Muscle of arm (tissue), 12 donors: ENCODE results near the gene ZNF280D. TPM values are rescaled to one million over a fixed set of nuclear protein-coding genes. Genes with fewer than 3 reads are reported as not detected.
"Not testable (repeated sequence)": the region's sequence is repeated elsewhere in the genome, so short reads cannot be mapped to it uniquely, and the experiment has no call there.

Experiments used
- DNase-seq: peaks from one replicate; pipeline ENCODE4 v3.0.0-alpha.2; 2013
- polyA plus RNA-seq, 12 donors: library from polyadenylated mRNA; unstranded; fragments of 120-200 nt; gene quantifications; one replicate each; pipeline ENCODE4 v1.2.1, GENCODE V29; 2013; ENCODE audit not compliant: insufficient read length in 12 of 12

The ZNF280D gene
- polyA plus RNA-seq, 12 donors = 30.8 to 63.5 (median 46.1) TPM; not detected in 1

GRCh38 chr15:56719021-56719612 is 14.2 kb downstream of the ZNF280D start:
- DNase-seq = no peak

- no peak for DNase-seq
Observed at GRCh38 chr15:56718560-56718959, 14.7 kb downstream of the ZNF280D start.

- no peak for DNase-seq
Observed at GRCh38 chr15:56716334-56716733, 17.0 kb downstream of the ZNF280D start.

GRCh38 chr15:56715220-56715619 is 18.1 kb downstream of the ZNF280D start:
- no peak for DNase-seq

- DNase-seq = not testable (repeated sequence)
Observed at GRCh38 chr15:56709502-56709901, 23.8 kb downstream of the ZNF280D start.

- DNase-seq = no peak
Observed at GRCh38 chr15:56699743-56700142, 33.6 kb downstream of the ZNF280D start.

GRCh38 chr15:56698270-56698669 is 35.0 kb downstream of the ZNF280D start:
- DNase-seq = no peak

GRCh38 chr15:56693761-56694160 is 39.5 kb downstream of the ZNF280D start:
- DNase-seq = no peak

- DNase-seq = no peak
Observed at GRCh38 chr15:56690733-56691132, 42.6 kb downstream of the ZNF280D start.

- no peak for DNase-seq
Observed at GRCh38 chr15:56683908-56684307, 49.4 kb downstream of the ZNF280D start.

- no peak for DNase-seq
Observed at GRCh38 chr15:56681113-56681512, 52.2 kb downstream of the ZNF280D start.

GRCh38 chr15:56679225-56679624 is 54.1 kb downstream of the ZNF280D start:
- no peak for DNase-seq

- no peak for DNase-seq
Observed at GRCh38 chr15:56678571-56678970, 54.7 kb downstream of the ZNF280D start.

- DNase-seq = no peak
Observed at GRCh38 chr15:56677271-56677670, 56.0 kb downstream of the ZNF280D start.

GRCh38 chr15:56675930-56676329 is 57.4 kb downstream of the ZNF280D start:
- no peak for DNase-seq

GRCh38 chr15:56674857-56675256 is 58.5 kb downstream of the ZNF280D start:
- DNase-seq = no peak

- DNase-seq = no peak
Observed at GRCh38 chr15:56672721-56673120, 60.6 kb downstream of the ZNF280D start.

- DNase-seq = no peak
Observed at GRCh38 chr15:56667517-56667916, 65.8 kb downstream of the ZNF280D start.

- DNase-seq = no peak
Observed at GRCh38 chr15:56660943-56661342, 72.4 kb downstream of the ZNF280D start.

- no peak for DNase-seq
Observed at GRCh38 chr15:56659197-56659596, 74.1 kb downstream of the ZNF280D start.

GRCh38 chr15:56654624-56655023 is 78.7 kb downstream of the ZNF280D start:
- DNase-seq = no peak

GRCh38 chr15:56654216-56654615 is 79.1 kb downstream of the ZNF280D start:
- no peak for DNase-seq

- DNase-seq = no peak
Observed at GRCh38 chr15:56653787-56654186, 79.5 kb downstream of the ZNF280D start.

- DNase-seq = peak; percentile 33
Observed at GRCh38 chr15:56653107-56653506, 80.2 kb downstream of the ZNF280D start.
